ENCODE measurements around the gene PLN.

GRCh38 chr6:118544105-118544504 is 4.0 kb upstream of the PLN start:
- no peak for TF ChIP-seq EZH2phosphoT487 (IDR thresholded peaks at IDR 0.05; ENCODE audit: insufficient read depth, low read depth)
- TF ChIP-seq EZH2 (IDR thresholded peaks at IDR 0.05; ENCODE audit: insufficient read depth, poor library complexity, severe bottlenecking), result no peak
